ENCODE measurements around the gene TMEM171.
A peak's percentile ranks its signal among the peaks of the same experiment; 100 is the strongest.

The TMEM171 gene

GRCh38 chr5:73121119-73121463 lies 716 bp downstream of the TMEM171 start:
- no peak for DNase-seq

- DNase-seq = no peak
Measured at GRCh38 chr5:73122875-73123810, 2.8 kb downstream of the TMEM171 start.

- no peak for DNase-seq
Measured at GRCh38 chr5:73125289-73125688, 4.9 kb downstream of the TMEM171 start.

GRCh38 chr5:73126381-73126780 lies 6.0 kb downstream of the TMEM171 start:
- DNase-seq = no peak

GRCh38 chr5:73126957-73127356 lies 6.6 kb downstream of the TMEM171 start:
- no peak for DNase-seq

- DNase-seq = no peak
Measured at GRCh38 chr5:73129143-73129542, 8.8 kb downstream of the TMEM171 start.

- DNase-seq = no peak
Measured at GRCh38 chr5:73130811-73131210, 10.4 kb downstream of the TMEM171 start.

GRCh38 chr5:73131711-73132425 lies 11.5 kb downstream of the TMEM171 start:
- DNase-seq = no peak

- no peak for DNase-seq
Measured at GRCh38 chr5:73132759-73133158, 12.4 kb downstream of the TMEM171 start.

GRCh38 chr5:73135021-73135420 lies 14.6 kb downstream of the TMEM171 start:
- DNase-seq = no peak

GRCh38 chr5:73135429-73136054 lies 15.2 kb downstream of the TMEM171 start:
- DNase-seq = peak; percentile 20

- no peak for DNase-seq
Measured at GRCh38 chr5:73136055-73136562, 15.7 kb downstream of the TMEM171 start.

- DNase-seq = no peak
Measured at GRCh38 chr5:73137563-73138530, 17.5 kb downstream of the TMEM171 start.

- no peak for DNase-seq
Measured at GRCh38 chr5:73139485-73139884, 19.1 kb downstream of the TMEM171 start.

- no peak for DNase-seq
Measured at GRCh38 chr5:73140801-73141200, 20.4 kb downstream of the TMEM171 start.

GRCh38 chr5:73142035-73142434 lies 21.7 kb downstream of the TMEM171 start:
- no peak for DNase-seq

GRCh38 chr5:73143716-73144115 lies 23.3 kb downstream of the TMEM171 start:
- no peak for DNase-seq

GRCh38 chr5:73149540-73149939 lies 29.2 kb downstream of the TMEM171 start:
- DNase-seq = no peak

- DNase-seq = no peak
Measured at GRCh38 chr5:73150876-73151275, 30.5 kb downstream of the TMEM171 start.

GRCh38 chr5:73151766-73152410 lies 31.5 kb downstream of the TMEM171 start:
- no peak for DNase-seq
